ENCODE results near the gene NDRG2. TPM values are rescaled to one million over a fixed set of nuclear protein-coding genes. Genes with fewer than 3 reads are reported as not detected.

The NDRG2 gene
- total and polyA plus RNA-seq, 2 donors (not counting 1 experiment from before 2014, with no cell fraction given) = 0.32 to 0.50 TPM

GRCh38 chr14:21016413-21017190 lies 8.3 kb downstream of the NDRG2 start:
- no peaks in the 10 kb centered on the region for H4K20me1 ChIP-seq (ENCODE audit: control insufficient read depth, extremely low read depth, insufficient read depth, low read length)
- DNase-seq (ENCODE audit: low read depth in 2 of 2) = no peak
- H3K4me2 ChIP-seq (ENCODE audit: extremely low read depth, insufficient read depth, low read length) = no peak overlapping the region
- no peak for TF ChIP-seq CTCF (conservative IDR thresholded peaks at IDR 0.05 in 1 of 2, IDR thresholded peaks at IDR 0.05 in 1 of 2; ENCODE audit: low read depth in 1 of 2, low read length in 2 of 2)
- peak; percentile 12 for TF ChIP-seq EZH2 (IDR thresholded peaks at IDR 0.05; ENCODE audit: low read length, missing control alignments)
- H3K27ac ChIP-seq (ENCODE audit: insufficient read depth, low read length) = no peak overlapping the region
- H3K27me3 ChIP-seq (ENCODE audit: control insufficient read depth, insufficient read depth, low read length) = peaks cover 14% of the 10 kb centered on the region
- H3K4me1 ChIP-seq (ENCODE audit: control insufficient read depth, extremely low read depth, insufficient read depth, low read length) = no peaks in the 10 kb centered on the region
- no peaks in the 10 kb centered on the region for H3K9me3 ChIP-seq (ENCODE audit: control insufficient read depth, insufficient read depth, low read depth, low read length)
- H3K9ac ChIP-seq (ENCODE audit: insufficient read depth, low read length) = no peak overlapping the region
- no peaks in the 10 kb centered on the region for H3K36me3 ChIP-seq (ENCODE audit: control insufficient read depth, insufficient read depth, low read length)
- no peak overlapping the region for H3K4me3 ChIP-seq (replicated peaks in 1 of 4; ENCODE audit: control extremely low read depth in 1 of 4, insufficient read depth in 1 of 4, low read depth in 3 of 4, low read length in 4 of 4)
- H2AFZ ChIP-seq (ENCODE audit: low read length) = no peak overlapping the region
- H3K79me2 ChIP-seq (ENCODE audit: control insufficient read depth, insufficient read depth, low read length) = no peaks in the 10 kb centered on the region

DNA sequence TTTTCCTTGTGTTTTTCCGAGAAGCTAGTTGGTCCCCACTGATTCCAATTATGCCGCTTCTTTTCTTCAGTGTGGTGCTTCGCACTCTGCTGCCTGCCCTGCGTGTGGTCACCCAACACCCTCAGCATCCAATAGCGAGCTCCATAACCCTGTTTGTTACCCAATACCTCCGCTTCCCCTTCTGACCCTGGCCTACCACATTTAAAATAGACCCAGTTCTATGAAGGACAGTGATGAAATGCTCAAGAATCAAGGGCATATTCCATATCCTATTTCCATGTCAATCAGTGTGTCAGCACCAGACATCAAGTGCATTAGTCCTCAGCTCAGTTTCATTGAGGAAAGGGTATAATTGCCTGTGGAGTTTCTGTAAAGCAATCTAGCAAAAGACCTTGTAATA lies 9.5 kb downstream of the NDRG2 start:
- H3K9ac ChIP-seq (ENCODE audit: insufficient read depth, low read length) = no peak overlapping the region
- H3K4me3 ChIP-seq (replicated peaks in 1 of 4; ENCODE audit: control extremely low read depth in 1 of 4, insufficient read depth in 1 of 4, low read depth in 3 of 4, low read length in 4 of 4) = no peak overlapping the region
- no peaks in the 10 kb centered on the region for H3K4me1 ChIP-seq (ENCODE audit: control insufficient read depth, extremely low read depth, insufficient read depth, low read length)
- no peaks in the 10 kb centered on the region for H3K36me3 ChIP-seq (ENCODE audit: control insufficient read depth, insufficient read depth, low read length)
- no peak for DNase-seq (ENCODE audit: low read depth in 2 of 2)
- H3K4me2 ChIP-seq (ENCODE audit: extremely low read depth, insufficient read depth, low read length) = no peak overlapping the region
- H2AFZ ChIP-seq (ENCODE audit: low read length) = no peak overlapping the region
- no peaks in the 10 kb centered on the region for H4K20me1 ChIP-seq (ENCODE audit: control insufficient read depth, extremely low read depth, insufficient read depth, low read length)
- H3K9me3 ChIP-seq (ENCODE audit: control insufficient read depth, insufficient read depth, low read depth, low read length) = no peaks in the 10 kb centered on the region
- no peak for TF ChIP-seq CTCF (conservative IDR thresholded peaks at IDR 0.05 in 1 of 2, IDR thresholded peaks at IDR 0.05 in 1 of 2; ENCODE audit: low read depth in 1 of 2, low read length in 2 of 2)
- TF ChIP-seq EZH2 (IDR thresholded peaks at IDR 0.05; ENCODE audit: low read length, missing control alignments) = no peak
- peaks cover 13% of the 10 kb centered on the region for H3K27me3 ChIP-seq (ENCODE audit: control insufficient read depth, insufficient read depth, low read length)
- no peak overlapping the region for H3K27ac ChIP-seq (ENCODE audit: insufficient read depth, low read length)
- H3K79me2 ChIP-seq (ENCODE audit: control insufficient read depth, insufficient read depth, low read length) = no peaks in the 10 kb centered on the region

- Histone ChIP-seq H3K9ac (ENCODE audit: insufficient read depth, low read length) (no peak overlapping the region), H3K4me1 (ENCODE audit: control insufficient read depth, extremely low read depth, insufficient read depth, low read length) (no peaks in the 10 kb centered on the region), H3K27ac (ENCODE audit: insufficient read depth, low read length) (no peak overlapping the region), H2AFZ (ENCODE audit: low read length) (no peak overlapping the region), H4K20me1 (ENCODE audit: control insufficient read depth, extremely low read depth, insufficient read depth, low read length) (no peaks in the 10 kb centered on the region), H3K36me3 (ENCODE audit: control insufficient read depth, insufficient read depth, low read length) (no peaks in the 10 kb centered on the region), H3K79me2 (ENCODE audit: control insufficient read depth, insufficient read depth, low read length) (no peaks in the 10 kb centered on the region), H3K4me2 (ENCODE audit: extremely low read depth, insufficient read depth, low read length) (no peak overlapping the region), H3K4me3 (replicated peaks in 1 of 4; ENCODE audit: control extremely low read depth in 1 of 4, insufficient read depth in 1 of 4, low read depth in 3 of 4, low read length in 4 of 4) (no peak overlapping the region), H3K27me3 (ENCODE audit: control insufficient read depth, insufficient read depth, low read length) (peaks cover 12% of the 10 kb centered on the region), H3K9me3 (ENCODE audit: control insufficient read depth, insufficient read depth, low read depth, low read length) (no peaks in the 10 kb centered on the region)
- peak; percentile 64 to 87 for DNase-seq (ENCODE audit: low read depth in 2 of 2)
- TF ChIP-seq EZH2 (IDR thresholded peaks at IDR 0.05; ENCODE audit: low read length, missing control alignments) (no peak), CTCF (conservative IDR thresholded peaks at IDR 0.05 in 1 of 2, IDR thresholded peaks at IDR 0.05 in 1 of 2; ENCODE audit: low read depth in 1 of 2, low read length in 2 of 2) (peak; percentile 87 to 94)
Observed at GRCh38 chr14:21014761-21015190, 10.1 kb downstream of the NDRG2 start.

All from fibroblast of lung (primary cell).